GM20000 (cell line): Measurements from ENCODE around the gene SOX8.
A peak's percentile ranks its signal among the peaks of the same experiment; 100 is the strongest.

Experiments
- DNase-seq: peaks from one replicate; pipeline ENCODE4 v3.0.0; 2012; ENCODE audit warnings: low spot score
- TF ChIP-seq, protein P1 (sequence below): IDR thresholded peaks from 2 replicates; pipeline ENCODE4 v1.5.1; 2012; ENCODE audit warnings: mild to moderate bottlenecking, control low read depth; ENCODE audit errors: extremely low read depth, missing control alignments

The SOX8 gene

DNA sequence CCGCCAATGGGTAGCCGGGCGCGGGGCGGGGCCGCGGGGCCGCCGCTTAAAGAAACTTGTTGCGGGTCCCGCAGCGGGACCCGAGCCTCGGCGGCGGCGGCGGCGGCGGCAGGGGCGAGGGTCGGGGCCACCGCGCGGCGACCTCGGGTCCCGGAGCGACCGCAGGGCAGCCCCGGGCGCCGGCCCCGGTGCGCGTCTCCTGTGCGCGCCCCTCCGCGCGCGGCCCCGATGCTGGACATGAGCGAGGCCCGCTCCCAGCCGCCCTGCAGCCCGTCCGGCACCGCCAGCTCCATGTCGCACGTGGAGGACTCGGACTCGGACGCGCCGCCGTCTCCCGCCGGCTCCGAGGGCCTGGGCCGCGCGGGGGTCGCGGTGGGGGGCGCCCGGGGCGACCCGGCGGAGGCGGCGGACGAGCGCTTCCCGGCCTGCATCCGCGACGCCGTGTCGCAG lies at the start of gene SOX8:
Gene SOX8 (plus strand): TSS at position 76 of the 450 bp plus-strand sequence. CDS start 153 bp downstream, at position 229.
- peak; percentile 58 for DNase-seq
- TF ChIP-seq, protein P1, sequence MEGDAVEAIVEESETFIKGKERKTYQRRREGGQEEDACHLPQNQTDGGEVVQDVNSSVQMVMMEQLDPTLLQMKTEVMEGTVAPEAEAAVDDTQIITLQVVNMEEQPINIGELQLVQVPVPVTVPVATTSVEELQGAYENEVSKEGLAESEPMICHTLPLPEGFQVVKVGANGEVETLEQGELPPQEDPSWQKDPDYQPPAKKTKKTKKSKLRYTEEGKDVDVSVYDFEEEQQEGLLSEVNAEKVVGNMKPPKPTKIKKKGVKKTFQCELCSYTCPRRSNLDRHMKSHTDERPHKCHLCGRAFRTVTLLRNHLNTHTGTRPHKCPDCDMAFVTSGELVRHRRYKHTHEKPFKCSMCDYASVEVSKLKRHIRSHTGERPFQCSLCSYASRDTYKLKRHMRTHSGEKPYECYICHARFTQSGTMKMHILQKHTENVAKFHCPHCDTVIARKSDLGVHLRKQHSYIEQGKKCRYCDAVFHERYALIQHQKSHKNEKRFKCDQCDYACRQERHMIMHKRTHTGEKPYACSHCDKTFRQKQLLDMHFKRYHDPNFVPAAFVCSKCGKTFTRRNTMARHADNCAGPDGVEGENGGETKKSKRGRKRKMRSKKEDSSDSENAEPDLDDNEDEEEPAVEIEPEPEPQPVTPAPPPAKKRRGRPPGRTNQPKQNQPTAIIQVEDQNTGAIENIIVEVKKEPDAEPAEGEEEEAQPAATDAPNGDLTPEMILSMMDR: no peak

DNA sequence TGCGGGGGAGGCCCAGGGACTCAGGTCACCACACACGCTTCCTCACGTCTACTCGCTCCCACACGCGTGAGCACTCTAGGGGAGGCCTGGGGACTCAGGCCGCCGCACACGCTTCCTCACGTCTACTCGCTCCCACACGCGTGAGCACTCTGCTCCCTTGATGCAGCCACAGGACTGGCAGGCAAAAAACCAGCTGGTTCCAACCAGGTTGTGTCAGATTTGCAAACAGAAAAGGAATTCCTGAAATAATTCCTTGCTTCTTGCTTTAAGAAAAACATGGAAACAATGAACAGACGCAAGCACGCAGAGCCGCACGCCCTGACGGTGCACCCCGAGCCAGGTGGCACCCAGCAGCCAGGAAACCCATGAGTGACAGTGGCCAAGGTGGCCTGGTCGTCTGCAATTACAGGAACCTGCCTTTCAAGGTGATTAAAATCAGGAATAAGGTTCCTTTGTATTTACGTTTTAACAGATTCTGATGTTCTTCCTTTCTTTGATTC lies 48.7 kb upstream of the SOX8 start:
- TF ChIP-seq, protein P1: no peak
- DNase-seq: no peak

DNA sequence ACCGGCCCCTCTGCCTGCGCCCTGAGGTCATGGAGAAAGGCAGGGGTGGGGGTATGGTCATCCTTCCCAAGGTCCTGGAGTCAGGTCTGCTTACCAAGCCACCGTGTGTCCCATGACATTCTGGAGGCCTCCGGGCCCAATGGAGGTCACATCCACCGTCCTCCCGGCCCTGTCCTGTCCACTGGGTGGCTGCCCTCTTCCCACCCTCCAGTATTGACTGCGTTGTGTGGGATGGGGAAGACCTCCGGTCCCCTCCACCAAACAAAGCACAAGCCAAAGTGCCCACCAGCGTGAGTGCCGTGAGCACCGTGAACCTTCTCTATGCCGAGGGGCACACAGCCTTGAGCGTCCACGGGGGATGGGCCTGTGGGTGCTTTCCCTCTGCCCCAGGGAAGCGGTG lies 48.0 kb upstream of the SOX8 start:
- TF ChIP-seq, protein P1: no peak
- no peak for DNase-seq

DNA sequence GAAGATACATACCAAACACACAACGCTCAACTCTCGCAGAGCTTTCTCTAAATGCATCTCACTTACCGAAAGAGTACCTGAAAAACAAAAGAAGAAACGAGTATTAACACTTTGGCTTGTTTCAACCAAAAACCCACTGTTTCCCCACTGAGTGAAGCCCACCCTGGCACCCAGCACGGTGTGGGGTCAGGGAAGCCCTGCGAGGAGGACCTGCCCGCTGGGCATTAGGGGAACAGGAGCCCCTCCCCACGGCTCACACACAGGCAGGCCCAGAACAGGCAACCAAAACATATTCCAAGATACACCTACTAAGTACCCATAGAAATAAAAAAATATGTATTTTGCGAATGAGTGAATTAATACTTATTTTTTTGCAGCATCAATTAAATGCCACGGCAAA lies 47.4 kb upstream of the SOX8 start:
- no peak for DNase-seq
- TF ChIP-seq, protein P1: no peak

DNA sequence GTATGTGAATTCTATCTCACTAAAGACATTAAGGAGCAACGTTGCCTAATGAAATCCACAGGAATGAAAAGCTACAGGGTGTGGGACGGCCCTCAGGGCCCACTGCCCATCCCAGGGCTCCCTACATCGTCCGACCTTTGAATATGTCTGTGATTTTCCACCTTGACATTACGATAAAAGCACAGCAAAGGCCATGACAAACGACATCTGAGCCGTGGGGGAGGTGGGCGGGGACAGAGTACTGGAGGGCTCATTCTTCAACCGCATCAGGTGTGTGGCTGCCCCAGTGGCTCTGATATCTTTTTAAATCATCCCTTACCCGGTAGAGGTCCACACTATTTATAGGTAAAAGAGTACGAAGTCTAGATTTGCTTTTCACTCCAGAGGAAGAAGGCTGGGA lies 45.9 kb upstream of the SOX8 start:
- TF ChIP-seq, protein P1: no peak
- no peak for DNase-seq

DNA sequence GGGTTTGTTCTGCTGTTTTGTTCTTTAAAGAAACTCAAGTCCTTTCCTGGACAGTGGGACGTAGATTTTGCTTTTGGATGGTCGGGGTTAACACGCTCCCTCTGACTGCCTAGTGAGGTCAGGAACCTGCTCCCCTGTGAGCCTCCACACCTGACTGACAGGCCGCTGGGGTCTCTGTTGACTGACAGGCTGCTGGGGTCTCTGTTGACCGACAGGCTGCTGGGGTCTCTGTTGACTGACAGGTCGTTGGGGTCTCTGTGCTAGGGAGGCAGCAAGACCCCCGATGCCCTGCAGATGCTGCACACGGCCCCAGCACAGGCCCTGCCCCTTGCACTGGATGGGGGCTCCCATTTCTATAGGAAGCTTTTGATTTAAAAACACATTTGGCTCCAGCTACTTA lies 44.3 kb upstream of the SOX8 start:
- TF ChIP-seq, protein P1: no peak
- no peak for DNase-seq

DNA sequence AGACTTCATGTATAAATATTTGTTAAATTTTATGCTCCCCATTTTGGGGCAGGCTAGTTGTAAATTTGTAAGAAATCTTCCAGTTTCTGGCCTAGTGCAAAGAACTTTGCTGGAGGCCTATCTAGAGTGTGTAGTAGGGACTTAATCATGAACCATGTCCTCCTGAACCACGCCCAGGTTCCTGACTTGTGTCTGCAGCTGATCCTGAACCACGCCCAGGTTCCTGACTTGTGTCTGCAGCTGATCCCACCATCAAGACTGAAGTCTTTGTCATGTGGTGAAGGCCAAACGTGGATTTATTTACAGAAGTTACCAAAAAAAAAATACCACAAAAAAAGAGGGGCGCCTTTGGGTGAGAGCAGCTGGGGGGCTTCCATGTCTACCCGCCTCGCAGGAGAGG lies 43.8 kb upstream of the SOX8 start:
- no peak for DNase-seq
- TF ChIP-seq, protein P1: no peak
